Tibial artery (tissue), 4 donors: ENCODE results near the gene RAB31.

ENCODE experiments used
- DNase-seq, 2 donors: peaks; one replicate each; pipeline ENCODE4 v3.0.0-alpha.2; 2019
- H3K27ac ChIP-seq, 2 donors: fragments of 200-600 bp; sonication (generic) in 1 of 2; 1 replicate in 1 of 2; 2 replicates in 1 of 2; pipeline ENCODE4 v1.5.1; 2018 to 2019; ENCODE audit warnings: mild to moderate bottlenecking in 1 of 2
- H3K27me3 ChIP-seq, 2 donors: fragments of 200-600 bp; sonication (generic) in 1 of 2; one replicate each; pipeline versions ENCODE4 v1.5.1 to v1.6.0; 2016 to 2019
- H3K36me3 ChIP-seq, 3 donors: fragments of 200-600 bp; sonication (generic) in 2 of 3; one replicate each; pipeline ENCODE4 v1.5.1; 2016 to 2019; ENCODE audit warnings: mild to moderate bottlenecking in 2 of 3
- H3K4me1 ChIP-seq, 4 donors: fragments of 200-600 bp; sonication (generic) in 2 of 4; 1 replicate in 3 of 4; 2 replicates in 1 of 4; pipeline ENCODE4 v1.5.1; 2016 to 2019
- H3K4me3 ChIP-seq, 2 donors: fragments of 200-600 bp; sonication (generic) in 1 of 2; 1 replicate in 1 of 2; 2 replicates in 1 of 2; pipeline ENCODE4 v1.5.1; 2018 to 2019; ENCODE audit warnings: mild to moderate bottlenecking in 2 of 2
- H3K9me3 ChIP-seq, 3 donors: fragments of 200-600 bp; sonication (generic) in 1 of 3; one replicate each; pipeline ENCODE4 v1.5.1; 2016 to 2019
- CTCF ChIP-seq, 2 experiments: fragments of 200-600 bp in 1 of 2; fragments of 450-650 bp in 1 of 2; IDR thresholded peaks; one replicate each; pipeline ENCODE4 v1.5.1; 2017 to 2019; ENCODE audit warnings: antibody characterized with exemption in 2 of 2, mild to moderate bottlenecking in 1 of 2, moderate library complexity in 1 of 2
- intact Hi-C: fragments of 100-400 bp; cut with DNase I; formaldehyde crosslinking; loops from one replicate; pipeline ENCODE4 v1.15.0; 2023; ENCODE audit warnings: low total_unique reads

Gene RAB31

DNA sequence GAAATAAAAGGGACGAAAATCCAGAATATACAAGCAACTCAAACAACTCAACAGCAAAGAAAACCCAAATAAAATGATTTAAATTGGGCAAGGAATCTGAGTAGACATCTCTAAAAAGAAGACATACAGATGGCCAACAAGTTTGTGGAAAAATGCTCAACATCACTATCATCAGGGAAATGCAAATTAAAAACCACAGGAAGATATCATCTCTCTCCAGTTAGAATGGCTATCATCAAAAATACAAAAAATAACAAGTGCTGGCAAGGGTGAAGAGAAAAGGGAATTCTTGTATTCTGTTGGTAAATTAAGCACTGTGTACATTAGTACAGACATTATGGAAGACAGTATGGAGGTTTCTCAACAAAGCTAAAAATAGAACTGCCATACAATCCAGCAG, 80.0 kb downstream of the RAB31 start:
- Histone ChIP-seq H3K27ac (no peak overlapping the region), H3K36me3 (peaks cover 0 to 6% (median 0%) of the 10 kb centered on the region in 3 donors), H3K4me3 (no peak overlapping the region), H3K4me1 (peaks cover 0 to 22% (median 0%) of the 10 kb centered on the region in 4 donors), H3K27me3 (no peaks in the 10 kb centered on the region), H3K9me3 (no peaks in the 10 kb centered on the region)
- TF ChIP-seq CTCF (IDR thresholded peaks at IDR 0.05), result no peak
- DNase-seq, result no peak
- intact Hi-C loops, result no loop called here

DNA sequence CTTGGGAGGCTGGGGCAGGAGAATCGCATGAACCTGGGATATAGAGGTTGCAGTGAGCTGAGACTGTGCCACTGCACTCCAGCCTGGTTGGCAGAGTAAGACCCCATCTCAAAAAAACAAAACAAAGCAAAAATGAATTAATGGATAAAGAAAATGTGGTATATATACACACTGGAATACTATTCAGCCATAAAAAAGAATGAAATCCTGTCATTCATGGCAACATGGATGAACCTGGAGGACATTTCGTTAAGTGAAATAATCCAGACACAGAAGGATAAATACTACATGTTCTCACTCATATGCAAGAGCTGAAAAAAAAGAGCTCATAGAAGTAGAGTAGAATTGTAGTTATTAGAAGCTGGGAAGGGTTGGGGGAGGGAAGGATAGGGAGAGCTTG, 80.8 kb downstream of the RAB31 start:
- intact Hi-C loops, result no loop called here
- TF ChIP-seq CTCF (IDR thresholded peaks at IDR 0.05), result no peak

DNA sequence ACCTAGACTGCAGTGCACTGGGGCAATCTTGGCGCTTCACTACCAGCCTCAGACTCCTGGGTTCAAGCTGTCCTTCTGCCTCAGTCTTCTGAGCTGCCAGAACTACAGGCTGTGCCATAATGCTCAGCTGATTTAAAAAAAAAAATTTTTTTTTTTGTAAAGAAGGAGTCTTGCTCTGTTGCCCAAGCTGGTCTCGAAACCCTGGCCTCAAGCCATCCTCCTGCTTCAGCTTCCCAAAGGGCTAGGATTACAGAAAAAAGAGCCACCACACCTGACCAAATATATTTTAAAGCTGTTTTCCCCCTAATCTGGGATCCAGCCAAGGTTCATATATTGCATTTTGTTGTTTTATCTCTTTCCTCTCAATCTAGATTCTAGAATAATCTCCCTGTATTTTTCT, 82.2 kb downstream of the RAB31 start:
- intact Hi-C loops, result no loop called here
- Histone ChIP-seq H3K36me3 (peaks cover 0 to 10% (median 8%) of the 10 kb centered on the region in 3 donors), H3K9me3 (no peaks in the 10 kb centered on the region), H3K4me1 (peaks cover 0 to 12% (median 0%) of the 10 kb centered on the region in 4 donors), H3K27ac (peak overlapping the region in 1 of 2 donors; percentile 3), H3K4me3 (no peak overlapping the region), H3K27me3 (no peaks in the 10 kb centered on the region)
- DNase-seq, result no peak
- no peak for TF ChIP-seq CTCF (IDR thresholded peaks at IDR 0.05)

More for the DNA sequence above, 80.8 kb downstream of the RAB31 start:
- H3K27ac ChIP-seq, result no peak overlapping the region
- no peaks in the 10 kb centered on the region for H3K27me3 ChIP-seq
- peaks cover 0 to 8% (median 5%) of the 10 kb centered on the region in 3 donors for H3K36me3 ChIP-seq
- H3K4me3 ChIP-seq, result no peak overlapping the region
- H3K9me3 ChIP-seq, result no peaks in the 10 kb centered on the region
- no peak for DNase-seq
- H3K4me1 ChIP-seq, result peaks cover 0 to 15% (median 0%) of the 10 kb centered on the region in 4 donors

- Histone ChIP-seq H3K4me3 (no peak overlapping the region), H3K9me3 (no peaks in the 10 kb centered on the region), H3K27ac (no peak overlapping the region), H3K4me1 (peaks cover 0 to 12% (median 0%) of the 10 kb centered on the region in 4 donors), H3K36me3 (peaks cover 0 to 10% (median 8%) of the 10 kb centered on the region in 3 donors), H3K27me3 (no peaks in the 10 kb centered on the region)
- intact Hi-C loops, result no loop called here
- no peak for TF ChIP-seq CTCF (IDR thresholded peaks at IDR 0.05)
- DNase-seq, result no peak
These were observed 83.9 kb downstream of the RAB31 start for GRCh38 chr18:9791991-9792390.

- H3K27me3 ChIP-seq, result no peaks in the 10 kb centered on the region
- intact Hi-C loops, result no loop called here
- no peak overlapping the region for H3K4me3 ChIP-seq
- peaks cover 0 to 10% (median 8%) of the 10 kb centered on the region in 3 donors for H3K36me3 ChIP-seq
- peak in 1 of 2 experiments; percentile 36 for TF ChIP-seq CTCF (IDR thresholded peaks at IDR 0.05)
- H3K9me3 ChIP-seq, result no peaks in the 10 kb centered on the region
- H3K4me1 ChIP-seq, result peaks cover 0 to 12% (median 0%) of the 10 kb centered on the region in 4 donors
- no peak overlapping the region for H3K27ac ChIP-seq
- DNase-seq, result no peak
These were observed 84.6 kb downstream of the RAB31 start for GRCh38 chr18:9792565-9793245.
